ENCODE data around the gene ZNF132.

Gene ZNF132

GRCh38 chr19:58453743-58454142 lies 13.8 kb upstream of the ZNF132 start:
- H3K27ac ChIP-seq (ENCODE audit: extremely low read depth, low read depth, low read length) = no peak overlapping the region
- ChIA-PET POLR2A (interaction anchor here (1.0 to 1.2 kb wide), 2 partner anchors 9 to 45 kb away, joined by 3 read pairs; partner anchors contain the start of gene ZNF584), CTCF (interaction anchor here (0.6 kb wide), 1 partner anchor 1946 kb away, joined by 4 read pairs; the partner anchor contains the start of gene ZNF471)
- TF ChIP-seq BCL11A (tag by site-specific recombination; IDR thresholded peaks at IDR 0.05; ENCODE audit: low read depth) (no peak), ZNF169 (tag by site-specific recombination; IDR thresholded peaks at IDR 0.05) (no peak), ZNF157 (tag by site-specific recombination; IDR thresholded peaks at IDR 0.05) (no peak), ZNF18 (tag by site-specific recombination; IDR thresholded peaks at IDR 0.05) (no peak), OVOL3 (tag by site-specific recombination; IDR thresholded peaks at IDR 0.05) (no peak), MZF1 (tag by site-specific recombination; IDR thresholded peaks at IDR 0.05; ENCODE audit: borderline replicate concordance) (no peak), ZNF223 (tag by site-specific recombination; IDR thresholded peaks at IDR 0.05) (no peak), OSR2 (tag by site-specific recombination; IDR thresholded peaks at IDR 0.05) (no peak), ZNF645 (tag by site-specific recombination; IDR thresholded peaks at IDR 0.05) (no peak)
- H3K9me3 ChIP-seq (ENCODE audit: control insufficient read depth, insufficient read depth, low read depth, low read length) = no peaks in the 10 kb centered on the region
- H3K36me3 ChIP-seq (ENCODE audit: control insufficient read depth in 2 of 2, insufficient read depth in 1 of 2, low read length in 2 of 2) = peaks cover 12 to 29% of the 10 kb centered on the region in 2 experiments; a peak in 2 of 3 replicates
- H3K4me1 ChIP-seq (ENCODE audit: control insufficient read depth, insufficient read depth, low read length) = peaks cover 7% of the 10 kb centered on the region; the same call in 1 of the 2 replicates
- no peak overlapping the region for H3K4me3 ChIP-seq (ENCODE audit: low read depth, low read length)

GRCh38 chr19:58451358-58452101 lies 11.6 kb upstream of the ZNF132 start, which contains the start of gene ZNF324B:
ZNF324B (plus strand) TSS chr19:58451622; CDS start chr19:58453702, 2,080 bp downstream.
- CTCF ChIA-PET = interaction anchor here (0.7 to 1.8 kb wide), 2 partner anchors 41 to 67 kb away, joined by 3 to 4 read pairs; partner anchors contain the start of gene ZBTB45
- Histone ChIP-seq H3K27ac (ENCODE audit: extremely low read depth, low read depth, low read length) (peak within 1 kb of the TSS; percentile 38; the same call in 1 of the 2 replicates), H3K36me3 (ENCODE audit: control insufficient read depth in 2 of 2, insufficient read depth in 1 of 2, low read length in 2 of 2) (peaks cover 3 to 22% of the 10 kb centered on the region in 2 experiments; a peak in 2 of 3 replicates), H3K4me3 (ENCODE audit: low read depth, low read length) (peak within 1 kb of the TSS; percentile 93), H3K9me3 (ENCODE audit: control insufficient read depth, insufficient read depth, low read depth, low read length) (no peaks in the 10 kb centered on the region), H3K4me1 (ENCODE audit: control insufficient read depth, insufficient read depth, low read length) (peaks cover 7% of the 10 kb centered on the region; the same call in 1 of the 2 replicates)
- POLR2A ChIA-PET = interaction anchor here (0.6 to 2.5 kb wide), 23 partner anchors 9 to 125 kb away, joined by 3 to 23 read pairs (median 4); partner anchors contain the start of genes TRIM28, ZBTB45, ZNF497 and ZNF584
- TF ChIP-seq ZBTB1 (tag by site-specific recombination; IDR thresholded peaks at IDR 0.05) = no peak
- no peak for TF ChIP-seq ZFP3 (tag by site-specific recombination; IDR thresholded peaks at IDR 0.05; ENCODE audit: low read depth)
- 0 out of 2 replicates have a peak, but pooled peaks have one; percentile 25 for TF ChIP-seq ZNF169 (tag by site-specific recombination; IDR thresholded peaks at IDR 0.05)
- no peak for TF ChIP-seq ZNF704 (tag by site-specific recombination; IDR thresholded peaks at IDR 0.05)
- no peak for TF ChIP-seq ZSCAN4 (tag by site-specific recombination; IDR thresholded peaks at IDR 0.05)
- TF ChIP-seq KLF1 (tag by site-specific recombination; IDR thresholded peaks at IDR 0.05) = no peak
- no peak for TF ChIP-seq ZNF391 (tag by site-specific recombination; IDR thresholded peaks at IDR 0.05; ENCODE audit: borderline replicate concordance, low read depth)
- no peak for TF ChIP-seq ZNF488 (tag by site-specific recombination; IDR thresholded peaks at IDR 0.05)
- no peak for TF ChIP-seq ZNF560 (tag by site-specific recombination; IDR thresholded peaks at IDR 0.05; ENCODE audit: borderline replicate concordance)
- TF ChIP-seq ZBTB8A (tag by site-specific recombination; IDR thresholded peaks at IDR 0.05) = peak; percentile 80
- TF ChIP-seq ZNF785 (tag by site-specific recombination; IDR thresholded peaks at IDR 0.05) = no peak
- no peak for TF ChIP-seq ZFP69B (tag by site-specific recombination; IDR thresholded peaks at IDR 0.05)
- no peak for TF ChIP-seq ZNF202 (tag by site-specific recombination; IDR thresholded peaks at IDR 0.05; ENCODE audit: borderline replicate concordance)
- TF ChIP-seq OSR2 (tag by site-specific recombination; IDR thresholded peaks at IDR 0.05) = no peak
